Panc1 (cell line): Measurements from ENCODE around the gene TTC27. TPM values are rescaled to one million over a fixed set of nuclear protein-coding genes. Genes with fewer than 3 reads are reported as not detected.

Experiments used
- ATAC-seq: fragments of 200-7000 bp; cut with Tn5 transposase; 2 replicates; pipeline ENCODE4 v1.9.1; 2020; ENCODE audit warnings: mild to moderate bottlenecking, moderate library complexity
- BruUV-seq: library from RNA; stranded (reverse); fragments of 400-500 nt; replicated peaks from 2 replicates; lab custom pipeline; 2021; lab: Mats Ljungman, UMichigan
- CTCF ChIA-PET: fragments of 300-600 bp; sonication (Branson Sonifier 250); formaldehyde crosslinking; loops from one replicate; lab custom pipeline; 2022; ENCODE audit warnings: antibody characterized with exemption; lab: Charles Lee
- POLR2A ChIA-PET: fragments of 300-600 bp; sonication (Branson Sonifier 250); formaldehyde crosslinking; loops from one replicate; lab custom pipeline; 2022; ENCODE audit warnings: antibody characterized with exemption; lab: Charles Lee
- DNase-seq: peaks from one replicate; pipeline ENCODE4 v3.0.0-alpha.2; 2010; ENCODE audit warnings: low read depth, low spot score
- H3K27ac ChIP-seq: 2 replicates; pipeline ENCODE4 v1.5.1; 2011; ENCODE audit warnings: mild to moderate bottlenecking, low read length, inconsistent platforms
- H3K27me3 ChIP-seq: fragments of 200-500 bp; sonication (Bioruptor generic); 2 replicates; pipeline ENCODE4 v1.6.0; 2014; ENCODE audit warnings: low read length, inconsistent platforms; ENCODE audit not compliant: control insufficient read depth, insufficient read depth
- H3K36me3 ChIP-seq: fragments of 200-500 bp; sonication (Bioruptor generic); 2 replicates; pipeline ENCODE4 v1.5.1; 2014; ENCODE audit warnings: inconsistent platforms, mild to moderate bottlenecking, low read length, moderate library complexity; ENCODE audit not compliant: control insufficient read depth, insufficient read depth
- H3K4me1 ChIP-seq: 2 replicates; pipeline ENCODE4 v1.5.1; 2011; ENCODE audit warnings: inconsistent platforms, mild to moderate bottlenecking, low read length, moderate library complexity; ENCODE audit not compliant: control insufficient read depth, insufficient read depth
- H3K4me3 ChIP-seq, 2 experiments: 2 replicates each; pipeline ENCODE4 v1.5.1; 2011 to 2012; ENCODE audit warnings: low read depth in 2 of 2, low read length in 2 of 2, mild to moderate bottlenecking in 2 of 2, inconsistent platforms in 1 of 2, moderate library complexity in 1 of 2
- H3K9me3 ChIP-seq: fragments of 200-500 bp; sonication (Bioruptor generic); 2 replicates; pipeline ENCODE4 v1.5.1; 2014; ENCODE audit warnings: low read depth, mild to moderate bottlenecking, inconsistent platforms, low read length, moderate library complexity; ENCODE audit not compliant: control insufficient read depth, insufficient read depth
- CTCF ChIP-seq: fragments of 450-650 bp; IDR thresholded peaks from 2 replicates; pipeline ENCODE4 v1.5.1; 2017; ENCODE audit warnings: mild to moderate bottlenecking
- POLR2AphosphoS5 ChIP-seq: IDR thresholded peaks from 2 replicates; pipeline ENCODE4 v1.6.1; 2012; ENCODE audit warnings: mild to moderate bottlenecking, low read depth, low read length, moderate library complexity
- REST ChIP-seq, 2 experiments: IDR thresholded peaks; 2 replicates each; pipeline ENCODE4 v1.6.1; 2011 to 2012; ENCODE audit warnings: low read depth in 2 of 2, control low read depth in 1 of 2, low read length in 1 of 2, mild to moderate bottlenecking in 1 of 2, moderate library complexity in 1 of 2; ENCODE audit not compliant: insufficient read depth in 1 of 2
- SIN3A ChIP-seq: IDR thresholded peaks from 2 replicates; pipeline ENCODE4 v1.6.1; 2012; ENCODE audit warnings: low read depth, mild to moderate bottlenecking, low read length, moderate library complexity, borderline replicate concordance; ENCODE audit not compliant: insufficient read depth
- TCF7L2 ChIP-seq: IDR thresholded peaks from 2 replicates; pipeline ENCODE4 v1.6.1; 2011; ENCODE audit warnings: mild to moderate bottlenecking, low read depth, low read length, inconsistent platforms
- in situ Hi-C: cut with HindIII; loops from 2 replicates; pipeline ENCODE4 v1.10.0; 2016; ENCODE audit warnings: low sequenced_read_pairs, low pct_unique_long_range_greater_than_20kb
- intact Hi-C: fragments of 100-400 bp; cut with micrococcal nuclease; formaldehyde crosslinking; loops from one replicate; pipeline ENCODE4 v1.10.0; 2022; ENCODE audit not compliant: unreplicated experiment
- total RNA-seq: library from RNA; stranded (reverse); gene quantifications from one replicate; pipeline ENCODE4 v1.2.1, GENCODE V29; 2021; ENCODE audit not compliant: unreplicated experiment

Gene TTC27
- total RNA-seq, 1 experiment from 2014 or later: 24.7 TPM

- Histone ChIP-seq H3K4me1 (no peaks in the 10 kb centered on the region), H3K36me3 (no peaks in the 10 kb centered on the region; the same call in 1 of the 2 replicates), H3K9me3 (no peaks in the 10 kb centered on the region), H3K27me3 (no peaks in the 10 kb centered on the region), H3K27ac (no peak overlapping the region), H3K4me3 (no peak overlapping the region)
- in situ Hi-C loops (no loop called here), intact Hi-C loops (no loop called here)
- ChIA-PET CTCF (no interaction called here), POLR2A (no interaction called here)
- no peak for TF ChIP-seq REST (IDR thresholded peaks at IDR 0.05; ENCODE audit: insufficient read depth in 1 of 2, low read depth in 2 of 2, low read length in 1 of 2)
- TF ChIP-seq TCF7L2: no peak
- no peak for TF ChIP-seq CTCF
- TF ChIP-seq SIN3A: no peak
- no peak for TF ChIP-seq POLR2AphosphoS5
- ATAC-seq: no peak
- no TSS peak for BruUV-seq
- DNase-seq: no peak
Observed at GRCh38 chr2:32756074-32756727, 128.4 kb downstream of the TTC27 start.

GRCh38 chr2:32758232-32758631 is 130.4 kb downstream of the TTC27 start:
- no TSS peak for BruUV-seq
- CTCF ChIA-PET: no interaction called here
- H3K4me3 ChIP-seq: no peak overlapping the region

GRCh38 chr2:32760628-32761027 is 132.8 kb downstream of the TTC27 start:
- H3K4me1 ChIP-seq: no peaks in the 10 kb centered on the region
- no TSS peak for BruUV-seq
- DNase-seq (no peak), ATAC-seq (no peak)
- H3K27me3 ChIP-seq: no peaks in the 10 kb centered on the region
- H3K9me3 ChIP-seq: no peaks in the 10 kb centered on the region
- ChIA-PET POLR2A (no interaction called here), CTCF (interaction anchor here (0.6 kb wide), 1 partner anchor 620 kb away, joined by 3 read pairs; no protein-coding TSS in a partner anchor)
- TF ChIP-seq POLR2AphosphoS5 (no peak), REST (IDR thresholded peaks at IDR 0.05; ENCODE audit: insufficient read depth in 1 of 2, low read depth in 2 of 2, low read length in 1 of 2) (no peak), TCF7L2 (no peak), CTCF (no peak), SIN3A (no peak)
- in situ Hi-C loops: no loop called here
- H3K27ac ChIP-seq: no peak overlapping the region
- no peaks in the 10 kb centered on the region; the same call in none of the 2 replicates for H3K36me3 ChIP-seq
- intact Hi-C loops: no loop called here
- no peak overlapping the region for H3K4me3 ChIP-seq

More at GRCh38 chr2:32758232-32758631, 130.4 kb downstream of the TTC27 start:
- ATAC-seq: no peak
- POLR2A ChIA-PET: no interaction called here
- no peak for TF ChIP-seq SIN3A
- no peaks in the 10 kb centered on the region for H3K9me3 ChIP-seq
- no peak for DNase-seq
- no peaks in the 10 kb centered on the region; the same call in none of the 2 replicates for H3K36me3 ChIP-seq
- H3K4me1 ChIP-seq: no peaks in the 10 kb centered on the region
- in situ Hi-C loops: no loop called here
- H3K27me3 ChIP-seq: no peaks in the 10 kb centered on the region
- intact Hi-C loops: no loop called here
- H3K27ac ChIP-seq: no peak overlapping the region
